DND-41 (cell line): ENCODE data around the gene LRIT2.
A peak's percentile ranks its signal among the peaks of the same experiment; 100 is the strongest.

Experiments used
- ATAC-seq: fragments of 200-7000 bp; cut with Tn5 transposase; 3 replicates; pipeline ENCODE4 v1.9.1; 2021; ENCODE audit warnings: low read depth; ENCODE audit not compliant: insufficient read depth
- DNase-seq: peaks from one replicate; pipeline ENCODE4 v3.0.0-alpha.2; 2020
- H2AFZ ChIP-seq: 2 replicates; pipeline ENCODE4 v1.6.0; 2012; ENCODE audit warnings: low read depth, low read length
- H3K27ac ChIP-seq: 2 replicates; pipeline ENCODE4 v1.5.1; 2012; ENCODE audit warnings: low read length, inconsistent platforms
- H3K27me3 ChIP-seq: fragments of 200-600 bp; sonication (generic); 2 replicates; pipeline ENCODE4 v1.6.0; 2012; ENCODE audit warnings: low read length, mild to moderate bottlenecking, inconsistent platforms; ENCODE audit not compliant: insufficient read depth, poor library complexity
- H3K36me3 ChIP-seq: 2 replicates; pipeline ENCODE4 v1.5.1; 2012; ENCODE audit warnings: low read length, inconsistent platforms; ENCODE audit not compliant: insufficient read depth
- H3K4me1 ChIP-seq: 2 replicates; pipeline ENCODE4 v1.5.1; 2012; ENCODE audit warnings: mild to moderate bottlenecking, low read length; ENCODE audit not compliant: insufficient read depth
- H3K4me2 ChIP-seq: 2 replicates; pipeline ENCODE4 v1.6.0; 2012; ENCODE audit warnings: mild to moderate bottlenecking, moderate library complexity, low read length, inconsistent platforms; ENCODE audit not compliant: insufficient read depth
- H3K4me3 ChIP-seq, 2 experiments: fragments of 200-600 bp in 1 of 2; shearing (Covaris generic) in 1 of 2; 2 replicates each; pipeline ENCODE4 v1.5.1; 2012 to 2016; ENCODE audit warnings: inconsistent platforms in 2 of 2, low read length in 2 of 2, mild to moderate bottlenecking in 2 of 2, low read depth in 1 of 2, moderate library complexity in 1 of 2
- H3K79me2 ChIP-seq: 2 replicates; pipeline ENCODE4 v1.6.0; 2012; ENCODE audit warnings: low read length, inconsistent platforms; ENCODE audit not compliant: insufficient read depth
- H3K9ac ChIP-seq: 2 replicates; pipeline ENCODE4 v1.6.0; 2012; ENCODE audit warnings: low read depth, mild to moderate bottlenecking, inconsistent platforms, low read length, moderate library complexity
- H3K9me3 ChIP-seq: 2 replicates; pipeline ENCODE4 v1.5.1; 2012; ENCODE audit warnings: low read length, moderate library complexity, mild to moderate bottlenecking, inconsistent platforms; ENCODE audit not compliant: insufficient read depth, severe bottlenecking
- H4K20me1 ChIP-seq: 2 replicates; pipeline ENCODE4 v1.6.0; 2012; ENCODE audit warnings: low read length; ENCODE audit not compliant: insufficient read depth
- EZH2 ChIP-seq: IDR thresholded peaks from 3 replicates; pipeline ENCODE4 v1.6.1; 2012; ENCODE audit warnings: borderline replicate concordance, low read depth, mild to moderate bottlenecking, moderate library complexity, low read length, inconsistent platforms; ENCODE audit not compliant: severe bottlenecking
- TF ChIP-seq, protein P1 (sequence below): IDR thresholded peaks from 2 replicates; pipeline ENCODE4 v1.5.1; 2012; ENCODE audit warnings: borderline replicate concordance, low read length, moderate library complexity, mild to moderate bottlenecking; ENCODE audit not compliant: poor library complexity, severe bottlenecking; ENCODE audit errors: extremely low read depth

LRIT2 gene

DNA sequence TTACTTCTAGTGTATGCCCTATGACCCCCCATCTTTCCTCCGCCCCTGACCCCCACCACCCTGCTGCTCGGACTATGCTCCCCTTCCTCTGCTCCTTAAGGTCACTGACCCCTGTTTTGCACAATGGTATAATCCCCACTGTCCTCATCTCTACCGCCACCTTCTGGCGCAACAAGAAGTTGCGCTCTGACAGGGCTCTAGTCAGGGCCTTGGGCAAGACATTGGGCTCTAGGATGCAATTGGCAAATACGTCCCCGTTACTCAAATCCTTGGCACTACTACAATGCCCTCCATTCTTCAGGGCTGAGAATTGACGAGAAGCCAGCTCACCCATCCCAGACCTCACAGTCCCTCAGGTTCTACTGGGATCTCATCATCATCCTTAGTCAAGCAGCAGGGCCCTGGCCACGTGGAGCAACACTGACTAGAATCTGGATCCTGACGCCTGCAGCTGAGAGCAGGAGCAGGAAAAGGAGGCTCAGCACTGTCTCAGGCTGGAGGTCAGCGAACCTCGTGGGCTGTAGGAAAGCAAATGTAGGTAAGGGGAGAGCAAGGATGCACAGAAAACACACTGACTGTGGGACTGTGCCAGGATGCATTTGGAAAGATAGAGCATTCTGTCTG, 10.6 kb downstream of the LRIT2 start:
- no peaks in the 10 kb centered on the region for H3K9me3 ChIP-seq
- H3K36me3 ChIP-seq: no peaks in the 10 kb centered on the region
- no peak overlapping the region for H2AFZ ChIP-seq
- DNase-seq: peak; percentile 46
- H3K27me3 ChIP-seq: no peaks in the 10 kb centered on the region
- TF ChIP-seq, protein P1, sequence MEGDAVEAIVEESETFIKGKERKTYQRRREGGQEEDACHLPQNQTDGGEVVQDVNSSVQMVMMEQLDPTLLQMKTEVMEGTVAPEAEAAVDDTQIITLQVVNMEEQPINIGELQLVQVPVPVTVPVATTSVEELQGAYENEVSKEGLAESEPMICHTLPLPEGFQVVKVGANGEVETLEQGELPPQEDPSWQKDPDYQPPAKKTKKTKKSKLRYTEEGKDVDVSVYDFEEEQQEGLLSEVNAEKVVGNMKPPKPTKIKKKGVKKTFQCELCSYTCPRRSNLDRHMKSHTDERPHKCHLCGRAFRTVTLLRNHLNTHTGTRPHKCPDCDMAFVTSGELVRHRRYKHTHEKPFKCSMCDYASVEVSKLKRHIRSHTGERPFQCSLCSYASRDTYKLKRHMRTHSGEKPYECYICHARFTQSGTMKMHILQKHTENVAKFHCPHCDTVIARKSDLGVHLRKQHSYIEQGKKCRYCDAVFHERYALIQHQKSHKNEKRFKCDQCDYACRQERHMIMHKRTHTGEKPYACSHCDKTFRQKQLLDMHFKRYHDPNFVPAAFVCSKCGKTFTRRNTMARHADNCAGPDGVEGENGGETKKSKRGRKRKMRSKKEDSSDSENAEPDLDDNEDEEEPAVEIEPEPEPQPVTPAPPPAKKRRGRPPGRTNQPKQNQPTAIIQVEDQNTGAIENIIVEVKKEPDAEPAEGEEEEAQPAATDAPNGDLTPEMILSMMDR: peak; percentile 75
- no peak for TF ChIP-seq EZH2
- no peak overlapping the region for H3K9ac ChIP-seq
- no peaks in the 10 kb centered on the region for H4K20me1 ChIP-seq
- H3K4me1 ChIP-seq: no peaks in the 10 kb centered on the region
- no peak overlapping the region for H3K4me3 ChIP-seq
- no peaks in the 10 kb centered on the region for H3K79me2 ChIP-seq
- ATAC-seq: peak; percentile 76
- no peak overlapping the region for H3K27ac ChIP-seq
- H3K4me2 ChIP-seq: no peak overlapping the region

DNA sequence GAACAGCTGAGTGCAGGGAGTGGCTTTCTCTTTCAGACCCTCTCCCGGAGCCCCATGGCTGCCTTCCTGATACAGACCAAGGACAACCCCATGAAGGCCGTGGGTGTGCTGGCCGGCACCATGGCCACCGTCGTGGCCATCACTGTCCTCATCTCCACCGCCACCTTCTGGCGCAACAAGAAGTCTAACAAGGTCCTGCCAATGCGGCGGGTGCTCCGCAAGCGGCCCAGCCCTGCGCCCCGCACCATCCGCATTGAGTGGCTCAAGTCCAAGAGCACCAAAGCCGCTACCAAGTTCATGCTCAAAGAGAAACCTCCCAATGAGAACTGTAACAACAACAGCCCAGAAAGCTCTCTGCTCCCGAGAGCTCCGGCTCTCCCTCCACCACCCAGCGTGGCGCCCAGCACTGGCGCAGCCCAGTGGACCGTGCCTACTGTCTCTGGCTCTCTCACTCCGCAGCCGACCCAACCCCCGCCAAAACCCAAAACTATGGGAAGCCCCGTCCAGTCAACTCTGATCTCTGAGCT, 11.2 kb downstream of the LRIT2 start:
- no peaks in the 10 kb centered on the region for H3K36me3 ChIP-seq
- no peak overlapping the region for H2AFZ ChIP-seq
- H3K27me3 ChIP-seq: no peaks in the 10 kb centered on the region
- no peak for DNase-seq
- no peak overlapping the region for H3K4me3 ChIP-seq
- TF ChIP-seq, protein P1: no peak
- no peak for TF ChIP-seq EZH2
- H3K27ac ChIP-seq: no peak overlapping the region
- no peaks in the 10 kb centered on the region for H4K20me1 ChIP-seq
- no peak for ATAC-seq
- no peaks in the 10 kb centered on the region for H3K4me1 ChIP-seq
- no peak overlapping the region for H3K9ac ChIP-seq
- no peaks in the 10 kb centered on the region for H3K9me3 ChIP-seq
- H3K79me2 ChIP-seq: no peaks in the 10 kb centered on the region
- H3K4me2 ChIP-seq: no peak overlapping the region

DNA sequence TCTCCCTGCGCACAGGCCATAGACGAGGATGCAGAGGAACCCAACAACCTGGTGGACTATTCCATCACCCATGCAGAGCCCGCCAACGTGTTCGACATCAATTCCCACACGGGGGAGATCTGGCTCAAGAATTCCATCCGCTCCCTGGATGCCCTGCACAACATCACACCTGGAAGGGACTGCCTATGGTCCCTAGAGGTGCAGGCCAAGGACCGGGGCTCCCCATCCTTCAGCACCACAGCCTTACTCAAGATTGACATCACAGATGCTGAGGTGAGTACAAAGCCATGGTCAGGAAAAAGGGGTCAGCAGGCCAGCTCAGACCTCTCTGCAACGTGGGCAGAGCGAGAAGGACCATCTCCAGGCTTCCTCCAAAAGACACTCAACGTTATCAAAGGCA, 12.3 kb downstream of the LRIT2 start:
- no peak for ATAC-seq
- no peaks in the 10 kb centered on the region for H3K36me3 ChIP-seq
- H3K4me3 ChIP-seq: no peak overlapping the region
- H3K9me3 ChIP-seq: no peaks in the 10 kb centered on the region
- no peak overlapping the region for H3K4me2 ChIP-seq
- H3K27me3 ChIP-seq: no peaks in the 10 kb centered on the region
- H3K27ac ChIP-seq: no peak overlapping the region
- no peaks in the 10 kb centered on the region for H3K4me1 ChIP-seq
- no peak overlapping the region for H2AFZ ChIP-seq
- no peaks in the 10 kb centered on the region for H3K79me2 ChIP-seq
- no peak overlapping the region for H3K9ac ChIP-seq
- DNase-seq: no peak
- no peaks in the 10 kb centered on the region for H4K20me1 ChIP-seq
- TF ChIP-seq, protein P1: no peak
- no peak for TF ChIP-seq EZH2

DNA sequence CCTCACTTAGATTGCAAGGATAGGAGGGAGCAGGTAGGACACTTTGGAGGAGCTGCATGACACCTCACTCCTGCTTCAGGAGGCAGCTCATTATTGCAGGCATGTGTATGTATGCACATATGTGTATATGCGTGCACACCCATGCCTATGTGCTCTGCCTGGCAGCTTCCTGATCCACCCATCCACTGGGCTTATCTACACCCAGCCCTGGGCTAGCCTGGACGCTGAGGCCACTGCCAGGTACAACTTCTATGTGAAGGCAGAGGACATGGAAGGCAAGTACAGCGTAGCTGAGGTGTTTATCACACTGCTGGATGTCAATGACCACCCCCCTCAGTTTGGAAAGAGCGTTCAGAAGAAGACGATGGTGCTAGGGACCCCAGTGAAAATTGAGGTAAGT, 13.3 kb downstream of the LRIT2 start:
- H4K20me1 ChIP-seq: no peaks in the 10 kb centered on the region
- no peak for ATAC-seq
- DNase-seq: no peak
- H3K9ac ChIP-seq: no peak overlapping the region
- no peak overlapping the region for H2AFZ ChIP-seq
- no peak for TF ChIP-seq EZH2
- TF ChIP-seq, protein P1: no peak
- H3K4me1 ChIP-seq: no peaks in the 10 kb centered on the region
- H3K4me2 ChIP-seq: no peak overlapping the region
- H3K27ac ChIP-seq: no peak overlapping the region
- H3K9me3 ChIP-seq: no peaks in the 10 kb centered on the region
- peaks cover 1% of the 10 kb centered on the region for H3K27me3 ChIP-seq
- no peaks in the 10 kb centered on the region for H3K36me3 ChIP-seq
- no peak overlapping the region for H3K4me3 ChIP-seq
- no peaks in the 10 kb centered on the region for H3K79me2 ChIP-seq
